B cell (primary cell): ENCODE results near the gene RELB.

ENCODE experiments used
- EZH2 ChIP-seq: IDR thresholded peaks from 2 replicates; pipeline ENCODE4 v1.6.1; 2012; ENCODE audit warnings: borderline replicate concordance, low read depth, mild to moderate bottlenecking, moderate library complexity, low read length; ENCODE audit not compliant: insufficient read depth, poor library complexity, severe bottlenecking
- TF ChIP-seq, protein P1 (sequence below): fragments of 200-600 bp; IDR thresholded peaks from one replicate; pipeline ENCODE4 v1.8.0; 2022; ENCODE audit warnings: antibody characterized with exemption, mild to moderate bottlenecking

DNA sequence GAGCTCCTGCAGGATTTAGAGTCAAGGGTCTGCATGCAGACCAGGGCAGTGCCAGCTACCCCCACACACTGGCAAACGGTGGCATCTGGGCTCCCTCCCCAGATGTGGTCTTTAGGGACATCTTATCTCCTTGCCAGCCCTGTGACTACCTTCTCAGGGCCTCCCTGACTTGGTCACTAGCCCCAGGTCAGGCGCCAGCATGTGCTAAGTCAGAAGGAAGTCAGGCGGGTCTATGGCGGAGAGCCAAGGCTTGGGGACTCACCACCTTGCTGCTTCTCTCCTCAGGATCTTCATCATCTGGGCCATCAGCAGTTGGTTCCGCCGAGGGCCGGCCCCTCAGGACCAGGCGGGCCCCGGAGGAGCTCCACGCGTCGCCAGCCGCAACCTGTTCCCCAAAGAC is 28.5 kb upstream of the RELB start:
- TF ChIP-seq, protein P1, sequence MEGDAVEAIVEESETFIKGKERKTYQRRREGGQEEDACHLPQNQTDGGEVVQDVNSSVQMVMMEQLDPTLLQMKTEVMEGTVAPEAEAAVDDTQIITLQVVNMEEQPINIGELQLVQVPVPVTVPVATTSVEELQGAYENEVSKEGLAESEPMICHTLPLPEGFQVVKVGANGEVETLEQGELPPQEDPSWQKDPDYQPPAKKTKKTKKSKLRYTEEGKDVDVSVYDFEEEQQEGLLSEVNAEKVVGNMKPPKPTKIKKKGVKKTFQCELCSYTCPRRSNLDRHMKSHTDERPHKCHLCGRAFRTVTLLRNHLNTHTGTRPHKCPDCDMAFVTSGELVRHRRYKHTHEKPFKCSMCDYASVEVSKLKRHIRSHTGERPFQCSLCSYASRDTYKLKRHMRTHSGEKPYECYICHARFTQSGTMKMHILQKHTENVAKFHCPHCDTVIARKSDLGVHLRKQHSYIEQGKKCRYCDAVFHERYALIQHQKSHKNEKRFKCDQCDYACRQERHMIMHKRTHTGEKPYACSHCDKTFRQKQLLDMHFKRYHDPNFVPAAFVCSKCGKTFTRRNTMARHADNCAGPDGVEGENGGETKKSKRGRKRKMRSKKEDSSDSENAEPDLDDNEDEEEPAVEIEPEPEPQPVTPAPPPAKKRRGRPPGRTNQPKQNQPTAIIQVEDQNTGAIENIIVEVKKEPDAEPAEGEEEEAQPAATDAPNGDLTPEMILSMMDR, result no peak
- no peak for TF ChIP-seq EZH2
